Measurements from ENCODE around the gene DUSP6. TPM values are rescaled to one million over a fixed set of nuclear protein-coding genes. Genes with fewer than 3 reads are reported as not detected.

The DUSP6 gene
- total and polyA plus RNA-seq, 9 of the 15 experiments (the other 6 are each of a cell fraction or from before 2014, with no cell fraction given): 0.04 to 0.60 (median 0.08) TPM; not detected in 2

- TF ChIP-seq SAFB2 (IDR thresholded peaks at IDR 0.05; ENCODE audit: borderline replicate concordance, low read depth, low read length, severe bottlenecking): no peak
- no peak for TF ChIP-seq ELF2 (CRISPR knock-in tag; IDR thresholded peaks at IDR 0.05)
- no peak for TF ChIP-seq ZBTB33 (CRISPR knock-in tag; IDR thresholded peaks at IDR 0.05)
- peak; percentile 15; the same call in 1 of the 2 replicates for TF ChIP-seq JUN (IDR thresholded peaks at IDR 0.05; ENCODE audit: borderline replicate concordance, low read depth, low read length)
- no peak for TF ChIP-seq JUN (CRISPR knock-in tag; IDR thresholded peaks at IDR 0.05; ENCODE audit: borderline replicate concordance)
- no peak for TF ChIP-seq ZNF274 (IDR thresholded peaks at IDR 0.05; ENCODE audit: borderline replicate concordance, low read depth, low read length)
- no peak for TF ChIP-seq ELF4 (CRISPR knock-in tag; IDR thresholded peaks at IDR 0.05)
- no peak for TF ChIP-seq HLTF (IDR thresholded peaks at IDR 0.05)
- TF ChIP-seq ZNF695 (CRISPR knock-in tag; IDR thresholded peaks at IDR 0.05): 0 out of 2 replicates have a peak, but pooled peaks have one; percentile 11
- 0 out of 4 replicates have a peak, but pooled peaks of 1 of the 2 experiments have one; percentile 36 for TF ChIP-seq TEAD1 (CRISPR knock-in tag; IDR thresholded peaks at IDR 0.05)
- no peak for TF ChIP-seq BCOR (IDR thresholded peaks at IDR 0.05)
- no peak for TF ChIP-seq NR2C2 (CRISPR knock-in tag; IDR thresholded peaks at IDR 0.05)
- TF ChIP-seq NR2C2 (tag; IDR thresholded peaks at IDR 0.05): peak; percentile 86
- no peak for TF ChIP-seq ZNF445 (CRISPR knock-in tag; IDR thresholded peaks at IDR 0.05; ENCODE audit: low read depth)
- no peak for TF ChIP-seq FOXJ2 (tag; IDR thresholded peaks at IDR 0.05)
- no peak for TF ChIP-seq ZBTB43 (CRISPR knock-in tag; IDR thresholded peaks at IDR 0.05)
- no peak for TF ChIP-seq ELK1 (CRISPR knock-in tag; IDR thresholded peaks at IDR 0.05)
- peak; percentile 81 for TF ChIP-seq TCF3 (CRISPR knock-in tag; IDR thresholded peaks at IDR 0.05)
- peak in 1 of 2 experiments; percentile 34; a peak in 1 of 4 replicates for TF ChIP-seq HDAC1 (IDR thresholded peaks at IDR 0.05)
- TF ChIP-seq ZNF280A (IDR thresholded peaks at IDR 0.05; ENCODE audit: low read depth, partially characterized antibody): no peak
- TF ChIP-seq RAD21 (CRISPR knock-in tag; conservative IDR thresholded peaks at IDR 0.05 in 1 of 2, IDR thresholded peaks at IDR 0.05 in 1 of 2): 0 out of 4 replicates have a peak, but pooled peaks of 1 of the 2 experiments have one; percentile 22
- no peak for TF ChIP-seq ZNF143 (CRISPR knock-in tag; IDR thresholded peaks at IDR 0.05)
Measured at GRCh38 chr12:89390802-89391673, 38.7 kb upstream of the DUSP6 start (continued).

All from K562 (cell line).